NCI-H446 (cell line): Measurements from ENCODE around the gene CTNNBIP1.
A peak's percentile ranks its signal among the peaks of the same experiment; 100 is the strongest.
"Not testable (repeated sequence)": the region's sequence is repeated elsewhere in the genome, so short reads cannot be mapped to it uniquely, and the experiment has no call there.

Source experiments
- DNase-seq, 2 experiments: peaks; one replicate each; lab custom pipeline; 2025; lab: John Stamatoyannopoulos, UW

CTNNBIP1 gene

GRCh38 chr1:9910076-9910422 lies at the start of gene CTNNBIP1:
CTNNBIP1 (minus strand) TSS chr1:9910269; CDS start chr1:9872064, 38,205 bp downstream.
- no peak for DNase-seq

- DNase-seq = no peak
Observed at GRCh38 chr1:9957726-9958125, 47.7 kb upstream of the CTNNBIP1 start.

GRCh38 chr1:9946315-9946714 lies 36.2 kb upstream of the CTNNBIP1 start:
- no peak for DNase-seq

DNA sequence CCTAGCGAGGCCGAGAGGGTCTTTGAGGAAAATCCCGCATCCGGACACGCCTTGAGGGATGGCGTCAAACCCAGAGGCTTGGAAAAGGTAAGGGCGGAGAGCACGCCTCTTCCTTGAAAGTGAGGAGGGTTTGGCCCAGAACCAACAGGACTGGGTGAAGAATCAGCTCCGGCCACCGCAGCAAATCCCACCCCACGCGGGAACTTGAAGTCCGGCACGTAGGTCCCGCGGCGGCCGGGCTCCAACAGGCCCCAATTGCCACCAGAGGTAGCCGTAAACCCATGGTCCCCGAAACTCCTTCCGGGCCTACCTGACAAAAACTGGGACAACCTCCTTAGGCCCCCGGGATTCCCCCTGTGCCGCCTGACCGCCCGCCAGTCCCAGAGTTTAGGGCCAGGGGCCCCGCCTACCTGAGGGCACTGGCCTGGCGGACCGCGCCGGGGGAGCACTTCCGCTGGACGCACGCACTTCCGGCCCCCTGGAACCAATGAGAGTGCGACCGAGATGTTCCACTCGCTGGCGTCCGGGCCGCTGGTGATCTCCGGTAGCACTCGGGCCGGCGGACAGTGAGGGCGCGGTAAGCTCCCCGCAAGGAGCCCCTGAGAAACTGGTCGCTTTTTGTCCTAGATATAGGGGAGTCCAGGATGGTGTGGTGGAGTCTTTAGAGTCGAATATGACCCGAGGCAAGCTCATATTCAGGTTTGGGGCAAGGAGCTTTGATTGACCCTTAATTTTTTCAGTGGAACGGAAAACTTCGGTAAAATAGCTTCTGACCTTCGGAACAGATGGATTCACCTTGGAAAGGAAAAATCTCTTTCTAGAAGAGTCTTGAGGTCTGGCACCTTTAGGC lies 33.1 kb upstream of the CTNNBIP1 start, which contains the start of the genes LZIC and NMNAT1:
Gene LZIC (minus strand): TSS at position 453 of the 850 bp plus-strand sequence. CDS start 6,772 bp downstream, outside the sequence.
Gene NMNAT1 (plus strand): TSS at position 537 of the 850 bp plus-strand sequence. CDS start 28,599 bp downstream, outside the sequence.
- DNase-seq = peak; percentile 92 to 96

DNA sequence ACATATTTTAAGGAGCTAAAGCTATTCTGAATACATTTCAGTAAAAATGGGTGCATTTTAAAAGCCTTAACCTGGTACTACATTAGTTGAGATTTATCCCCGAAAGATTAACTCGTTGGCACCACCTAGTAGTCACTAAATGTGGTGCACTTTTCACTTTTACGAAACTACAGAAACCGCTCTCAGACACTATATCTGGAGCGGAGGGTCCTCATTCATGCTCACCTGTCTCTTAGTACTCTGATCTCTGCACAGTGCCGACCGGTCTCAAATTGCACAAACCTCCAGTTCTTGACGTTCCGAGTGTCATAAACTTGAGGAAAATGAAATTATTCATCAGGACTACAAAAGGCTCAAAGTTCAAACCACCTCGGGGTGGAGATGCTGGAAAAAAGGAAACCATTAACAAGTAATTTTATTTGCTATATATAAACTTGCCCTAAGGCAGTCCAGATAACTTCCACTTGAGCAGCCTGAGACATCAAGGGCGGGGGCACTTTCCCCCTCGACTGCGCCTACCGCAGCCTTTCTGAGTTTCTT lies 32.4 kb upstream of the CTNNBIP1 start:
- DNase-seq = peak in 1 of 2 experiments; percentile 63

- no peak for DNase-seq
Observed at GRCh38 chr1:9929431-9930385, 19.6 kb upstream of the CTNNBIP1 start.

- no peak for DNase-seq
Observed at GRCh38 chr1:9927259-9927658, 17.2 kb upstream of the CTNNBIP1 start.

DNA sequence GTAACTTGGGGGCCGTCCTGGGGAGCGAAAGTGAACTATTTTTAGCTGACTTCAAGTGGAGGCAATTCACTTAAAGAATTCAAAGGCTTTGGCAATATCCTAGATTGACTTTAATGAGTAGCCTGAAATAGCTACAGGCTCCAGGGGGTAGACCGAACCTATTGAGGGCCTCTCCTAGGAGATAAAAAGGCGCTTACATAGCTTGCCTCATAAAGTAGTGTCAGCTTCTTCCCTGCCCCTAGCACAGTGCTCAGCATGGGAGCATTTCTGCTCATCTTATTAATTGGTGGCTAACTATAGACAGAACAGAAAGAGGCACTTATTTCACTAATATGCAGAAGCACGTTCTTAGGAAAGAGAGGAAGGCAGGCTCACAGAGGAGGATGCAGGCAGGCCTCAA lies 12.3 kb upstream of the CTNNBIP1 start:
- DNase-seq = no peak

GRCh38 chr1:9920606-9921005 lies 10.5 kb upstream of the CTNNBIP1 start:
- DNase-seq = no peak

- DNase-seq = no peak
Observed at GRCh38 chr1:9917901-9918300, 7.8 kb upstream of the CTNNBIP1 start.

DNA sequence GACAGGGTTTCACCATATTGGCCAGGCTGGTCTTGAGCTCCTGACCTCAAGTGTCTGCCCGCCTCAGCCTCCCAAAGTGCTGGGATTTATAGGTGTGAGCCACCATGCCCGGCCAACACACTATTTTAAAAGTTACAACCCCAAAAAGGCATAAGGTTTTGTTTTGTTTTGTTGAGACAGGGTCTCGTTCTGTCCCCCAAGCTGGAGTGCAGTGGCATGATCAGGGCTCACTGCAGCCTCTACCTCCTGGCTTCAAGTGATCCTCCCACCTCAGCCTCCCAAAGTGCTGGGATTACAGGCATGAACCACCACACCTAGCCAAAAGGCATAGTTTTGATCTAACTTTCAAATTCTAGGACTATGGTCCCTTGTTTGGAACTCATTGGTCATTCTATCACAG lies 7.4 kb upstream of the CTNNBIP1 start:
- not testable (repeated sequence) for DNase-seq

DNA sequence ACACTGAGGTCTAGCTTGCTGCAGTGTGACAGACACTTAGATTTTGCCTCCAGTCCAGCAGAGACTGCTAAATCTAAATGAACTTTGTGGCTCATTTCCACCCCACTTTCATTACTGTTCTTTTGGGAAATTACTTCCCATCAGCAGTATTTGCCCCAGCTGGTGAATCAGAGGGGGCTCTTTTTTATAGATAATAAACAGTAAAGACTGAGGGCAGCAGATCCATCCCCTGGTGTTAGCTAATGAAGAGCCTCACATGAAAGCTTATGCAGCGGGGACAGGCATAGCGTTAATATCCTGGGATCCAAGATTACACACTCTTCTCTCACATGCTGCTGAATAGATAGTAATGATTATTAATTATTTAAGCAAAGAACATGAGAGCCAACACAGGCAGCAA lies 6.4 kb upstream of the CTNNBIP1 start:
- DNase-seq = no peak

- DNase-seq = no peak
Observed at GRCh38 chr1:9914610-9914937, 4.5 kb upstream of the CTNNBIP1 start.

- no peak for DNase-seq
Observed at GRCh38 chr1:9912264-9912936, 2.3 kb upstream of the CTNNBIP1 start.

GRCh38 chr1:9910423-9911178 lies 532 bp upstream of the CTNNBIP1 start:
- peak; percentile 99 to 100 for DNase-seq

DNA sequence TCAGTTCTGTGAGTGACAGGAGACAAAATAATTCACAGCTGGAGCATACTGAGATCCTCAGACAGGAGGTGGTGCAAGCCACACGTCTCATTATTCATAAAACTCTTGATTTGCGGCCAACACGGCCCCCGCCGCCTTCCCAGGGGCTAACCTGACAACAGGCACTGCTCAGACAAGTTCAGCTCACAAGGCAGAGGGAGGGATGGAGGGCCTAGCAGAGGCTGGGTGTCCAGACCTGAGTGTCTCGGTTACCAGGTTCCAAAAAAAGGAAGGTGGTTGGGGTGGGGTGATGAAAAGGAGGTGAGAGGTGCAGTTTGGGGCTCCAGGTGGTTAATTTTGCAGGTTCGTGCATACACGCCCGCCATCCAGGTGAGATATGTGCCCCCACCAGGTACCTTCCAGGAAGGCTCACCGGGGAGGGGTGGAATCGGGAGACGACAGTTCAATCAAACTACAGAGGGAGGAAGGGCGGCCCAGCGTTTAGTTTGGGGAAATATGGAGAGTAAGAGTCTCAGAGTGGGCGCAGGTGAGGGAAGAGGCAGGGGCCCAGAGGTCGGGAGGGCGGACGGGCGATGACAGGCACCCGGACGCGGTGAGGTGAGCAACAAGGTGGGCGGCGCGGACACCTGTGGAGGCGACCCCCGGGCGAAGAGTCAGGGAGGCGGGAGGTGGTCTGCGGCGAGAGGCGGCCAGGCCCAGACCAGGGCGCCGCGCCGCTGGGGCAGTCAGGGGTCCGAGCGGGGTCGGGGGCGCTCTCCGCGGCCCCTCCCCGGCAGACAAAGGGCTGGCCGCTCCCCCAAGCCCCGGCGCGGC lies 629 bp downstream of the CTNNBIP1 start:
- no peak for DNase-seq

GRCh38 chr1:9908871-9909233 lies 1.2 kb downstream of the CTNNBIP1 start:
- no peak for DNase-seq

DNA sequence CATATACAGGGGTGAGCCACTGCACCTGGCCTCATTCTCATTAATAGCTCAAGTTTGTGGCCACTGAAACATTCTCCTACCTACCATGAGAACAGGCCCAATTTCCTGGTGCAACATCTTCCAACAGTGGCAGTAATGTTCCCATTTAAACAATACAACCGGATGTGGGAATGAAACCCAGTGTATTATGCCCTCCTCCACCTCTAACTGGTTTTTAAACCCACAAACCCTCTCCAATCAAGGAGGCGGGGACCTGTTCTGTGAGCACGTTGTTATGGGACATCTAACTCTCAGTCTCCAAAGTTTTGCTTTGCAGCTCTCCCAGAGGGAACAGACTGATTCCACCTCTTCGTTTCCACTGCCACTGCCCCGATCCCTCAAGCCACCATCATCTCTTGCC lies 2.6 kb downstream of the CTNNBIP1 start:
- no peak for DNase-seq

- DNase-seq = no peak
Observed at GRCh38 chr1:9906466-9906865, 3.6 kb downstream of the CTNNBIP1 start.

DNA sequence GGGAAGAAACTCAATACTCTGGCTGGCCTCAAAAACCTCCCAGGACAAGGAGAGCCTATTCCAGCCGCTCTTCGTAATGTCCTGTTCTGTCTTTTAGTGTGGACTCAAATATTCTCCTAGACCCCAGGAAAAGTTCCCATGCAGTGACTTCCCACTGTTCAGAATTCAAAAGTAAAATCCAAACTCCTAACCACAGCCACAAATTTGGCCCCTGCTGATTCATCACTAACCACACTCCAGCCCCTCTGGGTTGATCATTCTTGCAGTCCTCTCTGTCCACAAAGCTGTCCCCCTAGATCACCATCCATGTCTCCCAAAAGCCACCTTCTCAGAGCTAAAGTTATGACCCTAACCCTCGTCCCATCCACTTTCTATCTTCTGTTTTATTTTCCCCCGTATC lies 5.1 kb downstream of the CTNNBIP1 start:
- no peak for DNase-seq
